ENCODE measurements around the gene PHF21A. TPM values are rescaled to one million over a fixed set of nuclear protein-coding genes. Genes with fewer than 3 reads are reported as not detected.

Gene PHF21A
- polyA plus RNA-seq, 3 donors: 6.2 to 95.2 (median 14.0) TPM

DNA sequence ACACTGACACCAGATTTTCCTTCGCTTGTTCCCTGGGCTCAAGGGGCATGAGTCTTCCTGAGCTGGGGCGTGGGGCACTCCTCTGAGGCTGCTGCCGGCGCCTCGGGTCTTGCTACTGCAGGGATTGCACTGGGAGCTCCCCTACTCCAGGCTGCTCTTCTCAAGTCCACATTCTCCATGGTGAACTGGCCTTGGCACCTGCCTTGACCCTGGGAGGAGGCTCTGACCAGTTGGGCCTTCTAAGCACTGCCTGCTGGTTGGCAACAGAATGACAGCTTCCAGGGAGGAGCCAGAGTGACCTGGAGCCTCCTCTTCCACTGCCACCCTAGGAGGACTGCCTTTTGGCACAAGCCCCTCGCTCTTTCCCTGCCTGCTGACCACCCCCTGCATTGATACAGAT is 223.7 kb downstream of the PHF21A start:
- H3K4me1 Mint-ChIP-seq: peaks cover 7% of the 10 kb centered on the region
- no peak overlapping the region for H3K4me3 ChIP-seq (replicated peaks in 1 of 3; ENCODE audit: low read depth in 2 of 3, low read length in 3 of 3)
- H3K9ac ChIP-seq (ENCODE audit: insufficient read depth, low read length, poor library complexity, severe bottlenecking): no peak overlapping the region
- H3K27me3 ChIP-seq (ENCODE audit: control insufficient read depth in 2 of 2, insufficient read depth in 2 of 2, low read length in 2 of 2): peaks cover 24 to 60% of the 10 kb centered on the region in 2 donors
- TF ChIP-seq, protein P1, sequence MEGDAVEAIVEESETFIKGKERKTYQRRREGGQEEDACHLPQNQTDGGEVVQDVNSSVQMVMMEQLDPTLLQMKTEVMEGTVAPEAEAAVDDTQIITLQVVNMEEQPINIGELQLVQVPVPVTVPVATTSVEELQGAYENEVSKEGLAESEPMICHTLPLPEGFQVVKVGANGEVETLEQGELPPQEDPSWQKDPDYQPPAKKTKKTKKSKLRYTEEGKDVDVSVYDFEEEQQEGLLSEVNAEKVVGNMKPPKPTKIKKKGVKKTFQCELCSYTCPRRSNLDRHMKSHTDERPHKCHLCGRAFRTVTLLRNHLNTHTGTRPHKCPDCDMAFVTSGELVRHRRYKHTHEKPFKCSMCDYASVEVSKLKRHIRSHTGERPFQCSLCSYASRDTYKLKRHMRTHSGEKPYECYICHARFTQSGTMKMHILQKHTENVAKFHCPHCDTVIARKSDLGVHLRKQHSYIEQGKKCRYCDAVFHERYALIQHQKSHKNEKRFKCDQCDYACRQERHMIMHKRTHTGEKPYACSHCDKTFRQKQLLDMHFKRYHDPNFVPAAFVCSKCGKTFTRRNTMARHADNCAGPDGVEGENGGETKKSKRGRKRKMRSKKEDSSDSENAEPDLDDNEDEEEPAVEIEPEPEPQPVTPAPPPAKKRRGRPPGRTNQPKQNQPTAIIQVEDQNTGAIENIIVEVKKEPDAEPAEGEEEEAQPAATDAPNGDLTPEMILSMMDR (IDR thresholded peaks at IDR 0.05): no peak
- H3K4me1 ChIP-seq (ENCODE audit: control insufficient read depth in 1 of 2, insufficient read depth in 2 of 2, low read length in 2 of 2): peaks cover 11 to 15% of the 10 kb centered on the region in 2 donors
- no peaks in the 10 kb centered on the region for H4K20me1 ChIP-seq (ENCODE audit: insufficient read depth, low read length)
- peaks cover 0 to 11% (median 5%) of the 10 kb centered on the region in 7 donors for H3K9me3 Mint-ChIP-seq
- peak overlapping the region in 1 of 2 donors; percentile 53 for H3K4me3 Mint-ChIP-seq
- H3K36me3 ChIP-seq (replicated peaks in 1 of 2; ENCODE audit: control insufficient read depth in 1 of 2, insufficient read depth in 2 of 2, low read length in 2 of 2): no peaks in the 10 kb centered on the region
- intact Hi-C loops (cut with micrococcal nuclease): no loop called here
- peaks cover 4 to 23% of the 10 kb centered on the region in 2 donors for H3K9me3 ChIP-seq (replicated peaks in 1 of 2; ENCODE audit: control insufficient read depth in 1 of 2, insufficient read depth in 1 of 2, low read length in 2 of 2)
- H3K4me2 ChIP-seq (replicated peaks; ENCODE audit: extremely low read depth, low read length, poor library complexity, severe bottlenecking): no peak overlapping the region
- 89% methylated on average over 5 of the region's 6 CpGs for WGBS (ENCODE audit: insufficient coverage)
- H3K36me3 Mint-ChIP-seq: peaks cover 3 to 4% of the 10 kb centered on the region in 2 donors
- H3K27ac ChIP-seq (ENCODE audit: low read depth in 1 of 2, low read length in 2 of 2): no peak overlapping the region
- H3K27me3 Mint-ChIP-seq (ENCODE audit: low read depth in 3 of 3): peaks cover 55 to 83% (median 64%) of the 10 kb centered on the region in 3 donors
- H3K27ac Mint-ChIP-seq: no peak overlapping the region
- DNase-seq: no peak
- H3K79me2 ChIP-seq (ENCODE audit: insufficient read depth, low read length): no peaks in the 10 kb centered on the region
- H2AFZ ChIP-seq (ENCODE audit: insufficient read depth, low read depth, low read length, poor library complexity, severe bottlenecking): no peak overlapping the region

DNA sequence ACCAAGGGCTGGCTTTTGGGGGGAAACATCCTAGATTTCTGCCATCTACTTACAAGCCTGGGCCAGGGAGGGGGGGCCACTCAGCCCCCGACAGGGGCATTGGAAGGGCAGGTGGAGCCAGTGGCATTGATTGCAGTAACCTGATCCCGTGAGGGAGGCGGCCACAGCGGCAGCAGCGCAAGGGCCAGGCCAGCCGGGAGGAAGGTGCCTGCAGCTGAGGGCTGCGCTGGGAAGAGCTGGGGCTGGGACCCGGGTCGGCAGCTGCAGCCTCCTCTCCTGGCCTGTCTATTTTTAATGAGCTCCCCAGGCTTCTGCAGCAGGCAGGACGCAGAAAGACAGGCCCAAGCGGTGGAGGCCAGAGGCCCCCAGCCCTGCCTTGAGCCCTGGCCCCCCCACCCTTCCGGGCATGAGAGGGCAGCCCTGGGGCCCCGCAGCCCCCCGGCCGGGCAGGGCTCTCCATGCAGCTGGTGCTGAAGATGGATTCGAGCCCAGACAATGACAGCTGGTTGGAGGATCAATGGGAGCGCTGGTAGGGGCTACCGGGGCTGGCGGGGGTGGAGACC is 224.8 kb downstream of the PHF21A start:
- WGBS (ENCODE audit: insufficient coverage): 29% methylated on average over 16 of the region's 19 CpGs
- no peaks in the 10 kb centered on the region for H4K20me1 ChIP-seq (ENCODE audit: insufficient read depth, low read length)
- H3K27ac ChIP-seq (ENCODE audit: low read depth in 1 of 2, low read length in 2 of 2): no peak overlapping the region
- H3K9me3 ChIP-seq (replicated peaks in 1 of 2; ENCODE audit: control insufficient read depth in 1 of 2, insufficient read depth in 1 of 2, low read length in 2 of 2): peaks cover 4 to 22% of the 10 kb centered on the region in 2 donors
- Mint-ChIP-seq H3K27me3 (ENCODE audit: low read depth in 3 of 3) (peaks cover 48 to 72% (median 55%) of the 10 kb centered on the region in 3 donors), H3K4me3 (no peak overlapping the region), H3K36me3 (peaks cover 3 to 4% of the 10 kb centered on the region in 2 donors), H3K27ac (no peak overlapping the region), H3K9me3 (peaks cover 0 to 11% (median 5%) of the 10 kb centered on the region in 7 donors), H3K4me1 (peaks cover 7% of the 10 kb centered on the region)
- peaks cover 24 to 56% of the 10 kb centered on the region in 2 donors for H3K27me3 ChIP-seq (ENCODE audit: control insufficient read depth in 2 of 2, insufficient read depth in 2 of 2, low read length in 2 of 2)
- H3K36me3 ChIP-seq (replicated peaks in 1 of 2; ENCODE audit: control insufficient read depth in 1 of 2, insufficient read depth in 2 of 2, low read length in 2 of 2): no peaks in the 10 kb centered on the region
- H2AFZ ChIP-seq (ENCODE audit: insufficient read depth, low read depth, low read length, poor library complexity, severe bottlenecking): no peak overlapping the region
- H3K4me2 ChIP-seq (replicated peaks; ENCODE audit: extremely low read depth, low read length, poor library complexity, severe bottlenecking): no peak overlapping the region
- H3K9ac ChIP-seq (ENCODE audit: insufficient read depth, low read length, poor library complexity, severe bottlenecking): no peak overlapping the region
- DNase-seq: no peak
- no peaks in the 10 kb centered on the region for H3K79me2 ChIP-seq (ENCODE audit: insufficient read depth, low read length)
- H3K4me3 ChIP-seq (replicated peaks in 1 of 3; ENCODE audit: low read depth in 2 of 3, low read length in 3 of 3): no peak overlapping the region
- H3K4me1 ChIP-seq (ENCODE audit: control insufficient read depth in 1 of 2, insufficient read depth in 2 of 2, low read length in 2 of 2): peaks cover 11 to 15% of the 10 kb centered on the region in 2 donors
- intact Hi-C loops (cut with micrococcal nuclease): no loop called here
- TF ChIP-seq, protein P1 (IDR thresholded peaks at IDR 0.05): no peak

Data from CD14-positive monocyte (primary cell).